NT2/D1 (cell line): ENCODE results near the gene TESPA1.
A peak's percentile ranks its signal among the peaks of the same experiment; 100 is the strongest.

Source experiments
- DNase-seq: peaks from one replicate; pipeline ENCODE4 v3.0.0-alpha.2; 2011; ENCODE audit warnings: low read depth, low spot score
- H3K27me3 ChIP-seq: 2 replicates; pipeline ENCODE4 v1.6.0; 2011; ENCODE audit warnings: mild to moderate bottlenecking; ENCODE audit not compliant: insufficient read length, insufficient read depth
- H3K36me3 ChIP-seq: 2 replicates; pipeline ENCODE4 v1.6.1; 2011; ENCODE audit warnings: mild to moderate bottlenecking, low read length, mixed read lengths; ENCODE audit not compliant: insufficient read depth, insufficient read length
- H3K4me1 ChIP-seq: 2 replicates; pipeline ENCODE4 v1.5.1; 2011; ENCODE audit not compliant: insufficient read depth, insufficient read length
- H3K4me3 ChIP-seq: 2 replicates; pipeline ENCODE4 v1.5.1; 2011; ENCODE audit warnings: low read depth; ENCODE audit not compliant: insufficient read length
- H3K9ac ChIP-seq: 2 replicates; pipeline ENCODE4 v1.6.0; 2011; ENCODE audit warnings: low read depth; ENCODE audit not compliant: insufficient read length
- H3K9me3 ChIP-seq: 2 replicates; pipeline ENCODE4 v1.5.1; 2011; ENCODE audit warnings: mild to moderate bottlenecking, low read length; ENCODE audit not compliant: insufficient read depth
- SUZ12 ChIP-seq: IDR thresholded peaks from 2 replicates; pipeline ENCODE4 v1.6.1; 2011; ENCODE audit not compliant: insufficient read length, insufficient read depth; ENCODE audit errors: extremely low read depth
- YY1 ChIP-seq: IDR thresholded peaks from 2 replicates; pipeline ENCODE4 v1.6.1; 2011; ENCODE audit not compliant: insufficient read length, insufficient read depth
- ZNF274 ChIP-seq: IDR thresholded peaks from 2 replicates; pipeline ENCODE4 v1.6.1; 2011; ENCODE audit warnings: mild to moderate bottlenecking, low read depth, low read length

The TESPA1 gene

DNA sequence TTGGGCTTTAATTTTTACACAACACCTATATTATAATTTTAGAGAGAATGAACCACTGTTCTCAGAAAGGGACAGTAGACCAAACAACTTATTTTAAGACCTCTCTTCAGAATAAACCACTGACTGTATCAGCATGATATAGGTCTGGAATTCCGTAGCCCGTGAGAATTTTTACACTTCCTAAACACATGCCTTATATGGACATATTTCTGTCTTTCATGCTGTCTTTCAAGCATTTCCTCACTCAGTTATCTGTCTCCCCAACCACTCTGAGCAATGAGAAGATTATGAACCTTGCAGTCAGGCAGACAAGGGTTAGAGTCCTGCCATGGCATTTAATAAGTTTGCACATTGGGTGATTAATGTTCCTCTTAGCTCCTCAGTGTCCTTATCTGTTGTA lies 17.8 kb upstream of the TESPA1 start:
- no peak overlapping the region for H3K4me3 ChIP-seq
- no peaks in the 10 kb centered on the region for H3K27me3 ChIP-seq
- no peak overlapping the region for H3K9ac ChIP-seq
- H3K9me3 ChIP-seq: peaks cover 3% of the 10 kb centered on the region; the same call in 1 of the 2 replicates
- TF ChIP-seq YY1 (no peak), ZNF274 (no peak), SUZ12 (no peak)
- DNase-seq: no peak
- H3K36me3 ChIP-seq: no peaks in the 10 kb centered on the region
- no peaks in the 10 kb centered on the region for H3K4me1 ChIP-seq

DNA sequence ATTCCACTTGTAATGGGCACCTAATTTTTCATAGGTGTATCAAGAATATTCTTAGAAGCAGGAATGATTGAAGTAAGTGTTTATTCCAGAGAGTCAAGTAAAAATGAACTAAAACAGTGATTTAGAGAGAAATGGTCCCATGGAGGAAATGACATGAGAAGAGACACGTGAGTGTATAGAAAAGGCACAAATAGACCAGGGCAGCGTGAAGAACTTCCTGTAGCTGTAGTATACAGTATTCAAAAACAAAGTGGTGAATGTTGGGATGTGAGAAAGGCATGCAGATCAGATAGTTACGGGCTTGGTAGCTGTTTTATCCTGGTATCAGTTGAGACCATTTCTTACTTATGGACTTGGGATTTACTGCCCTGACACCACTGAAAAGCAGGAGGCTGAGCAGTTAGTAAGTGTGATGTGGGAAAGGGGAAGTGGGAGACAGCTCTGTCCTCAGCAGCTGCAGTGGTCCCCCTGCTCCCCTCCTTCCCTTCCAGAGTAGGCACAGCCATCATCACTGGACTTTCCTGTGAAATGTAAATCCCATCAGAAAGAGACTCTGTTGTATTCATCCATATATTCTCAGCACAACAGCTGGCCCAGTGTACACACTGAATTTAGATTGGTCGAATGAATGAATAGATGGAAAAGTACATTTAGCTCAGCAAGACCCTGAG lies 16.8 kb upstream of the TESPA1 start:
- H3K4me3 ChIP-seq: no peak overlapping the region
- no peaks in the 10 kb centered on the region for H3K36me3 ChIP-seq
- H3K4me1 ChIP-seq: no peaks in the 10 kb centered on the region
- H3K27me3 ChIP-seq: no peaks in the 10 kb centered on the region
- TF ChIP-seq YY1 (no peak), SUZ12 (no peak), ZNF274 (no peak)
- peaks cover 3% of the 10 kb centered on the region; the same call in 1 of the 2 replicates for H3K9me3 ChIP-seq
- no peak for DNase-seq
- no peak overlapping the region for H3K9ac ChIP-seq

DNA sequence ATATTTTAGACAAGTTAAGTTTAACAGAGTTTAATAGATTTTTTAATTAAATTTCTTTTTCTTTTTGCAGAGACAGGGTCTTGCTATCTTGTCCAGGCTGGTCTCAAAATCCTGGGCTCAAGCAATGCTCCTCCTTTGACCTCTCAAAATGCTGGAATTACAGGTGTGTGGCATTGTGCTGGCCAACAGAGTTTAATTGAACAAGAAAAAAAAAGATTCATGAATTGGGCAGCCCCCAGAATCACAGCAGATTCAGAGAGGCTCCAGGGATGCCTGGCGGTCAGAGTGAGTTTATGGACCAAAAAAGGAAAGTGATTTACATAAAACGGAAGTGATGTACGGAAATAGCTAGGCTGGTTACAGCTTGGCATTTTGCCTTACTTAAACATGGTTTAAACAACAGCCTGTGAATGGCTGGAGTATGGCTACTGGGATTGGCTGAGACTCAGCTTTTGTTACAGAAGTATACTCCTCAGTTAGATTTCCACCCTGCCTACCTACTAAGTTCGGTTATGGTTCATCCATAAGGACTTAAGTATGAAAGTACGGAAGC lies 14.5 kb upstream of the TESPA1 start:
- DNase-seq: no peak
- H3K27me3 ChIP-seq: no peaks in the 10 kb centered on the region
- TF ChIP-seq YY1: no peak
- TF ChIP-seq SUZ12: no peak
- TF ChIP-seq ZNF274: no peak
- no peak overlapping the region for H3K4me3 ChIP-seq
- H3K9ac ChIP-seq: no peak overlapping the region
- H3K9me3 ChIP-seq: peaks cover 3% of the 10 kb centered on the region; the same call in 1 of the 2 replicates
- no peaks in the 10 kb centered on the region for H3K4me1 ChIP-seq
- no peaks in the 10 kb centered on the region for H3K36me3 ChIP-seq

DNA sequence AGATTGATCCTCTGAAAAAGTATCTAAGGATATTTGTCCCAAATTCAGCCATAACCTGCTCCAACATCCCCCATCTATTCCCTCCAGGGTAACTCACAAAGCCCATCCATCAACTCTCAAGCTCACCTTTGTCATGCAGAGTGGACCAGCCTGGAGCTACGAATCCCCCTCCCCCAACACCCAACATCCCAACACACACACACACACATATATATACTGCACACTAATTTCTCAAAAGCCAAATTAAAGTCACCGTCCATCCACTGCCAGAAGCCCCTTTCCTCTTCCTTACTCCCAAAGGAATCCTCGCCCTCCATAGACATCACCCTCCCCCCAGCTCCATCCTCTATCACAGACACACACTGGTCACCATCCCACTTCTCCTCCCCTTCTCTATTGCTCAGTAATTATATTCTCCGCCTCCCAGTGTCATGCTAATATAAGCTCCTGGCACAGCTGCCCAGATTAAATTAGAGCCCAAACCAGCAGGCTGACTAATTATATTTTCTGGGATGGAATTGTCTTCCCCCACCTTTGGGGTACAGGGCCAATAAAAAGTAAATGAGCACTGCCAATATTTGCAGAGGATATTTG lies 13.5 kb upstream of the TESPA1 start:
- DNase-seq: peak; percentile 64
- Histone ChIP-seq H3K4me3 (no peak overlapping the region), H3K4me1 (no peaks in the 10 kb centered on the region), H3K36me3 (no peaks in the 10 kb centered on the region), H3K27me3 (no peaks in the 10 kb centered on the region), H3K9ac (no peak overlapping the region), H3K9me3 (peaks cover 3% of the 10 kb centered on the region; the same call in 1 of the 2 replicates)
- TF ChIP-seq SUZ12: no peak
- TF ChIP-seq YY1: no peak
- TF ChIP-seq ZNF274: no peak

DNA sequence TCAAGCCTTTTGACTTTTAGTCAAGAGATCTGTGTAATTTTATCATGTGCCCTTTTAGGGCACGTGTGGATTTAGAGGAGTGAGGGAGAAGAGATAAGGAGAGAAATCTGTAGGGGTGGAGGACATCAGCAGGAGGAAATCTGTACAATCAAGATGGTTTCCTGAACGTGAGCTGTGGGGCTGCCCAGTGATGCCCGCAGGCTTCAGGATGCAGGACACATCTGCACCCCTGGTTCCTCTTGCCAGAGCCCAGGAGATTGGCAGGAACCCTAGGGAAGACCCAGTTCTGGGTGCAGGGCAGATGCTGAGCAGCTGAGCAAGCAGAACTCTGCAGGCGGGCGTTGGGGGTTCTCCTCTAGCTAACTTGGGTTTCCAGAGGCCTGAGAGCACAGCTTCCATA lies 11.6 kb upstream of the TESPA1 start:
- Histone ChIP-seq H3K4me1 (no peaks in the 10 kb centered on the region), H3K9me3 (peaks cover 3% of the 10 kb centered on the region; the same call in 1 of the 2 replicates), H3K27me3 (no peaks in the 10 kb centered on the region), H3K36me3 (no peaks in the 10 kb centered on the region), H3K4me3 (no peak overlapping the region), H3K9ac (no peak overlapping the region)
- no peak for DNase-seq
- TF ChIP-seq ZNF274 (no peak), YY1 (no peak), SUZ12 (no peak)

DNA sequence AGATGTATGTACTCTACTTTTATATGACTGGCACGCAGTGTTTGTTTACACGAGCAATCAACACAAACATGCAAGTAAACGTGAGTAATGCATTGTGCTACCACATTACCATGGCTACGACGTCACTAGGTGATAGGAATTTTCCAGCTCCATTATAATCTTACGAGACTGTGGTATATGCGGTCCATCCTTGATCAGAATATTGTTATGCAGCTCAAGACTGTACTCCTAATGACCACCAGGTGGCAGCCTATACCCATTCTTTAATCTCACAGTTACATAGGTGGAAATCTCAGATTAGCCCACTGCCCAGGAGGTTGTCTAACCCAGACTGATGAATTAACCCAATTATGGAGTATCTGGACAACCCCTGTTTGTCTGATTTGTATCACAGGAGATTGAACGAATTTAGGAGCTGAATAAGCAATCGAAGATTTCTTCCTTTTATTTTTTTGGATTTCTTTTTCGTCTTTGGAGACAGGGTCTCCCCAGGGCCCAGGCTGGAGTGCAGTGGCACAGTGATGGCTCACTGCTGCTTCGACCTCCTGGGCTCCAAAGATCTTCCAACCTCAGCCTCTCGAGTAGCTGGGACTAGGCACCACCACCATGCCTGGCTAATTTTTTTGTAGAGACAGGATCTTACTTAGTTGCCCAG lies 8.7 kb upstream of the TESPA1 start:
- Histone ChIP-seq H3K4me1 (no peaks in the 10 kb centered on the region), H3K36me3 (no peaks in the 10 kb centered on the region), H3K27me3 (no peaks in the 10 kb centered on the region), H3K4me3 (no peak overlapping the region), H3K9me3 (no peaks in the 10 kb centered on the region; the same call in 1 of the 2 replicates), H3K9ac (no peak overlapping the region)
- TF ChIP-seq ZNF274 (no peak), SUZ12 (no peak)
- DNase-seq: peak; percentile 68

DNA sequence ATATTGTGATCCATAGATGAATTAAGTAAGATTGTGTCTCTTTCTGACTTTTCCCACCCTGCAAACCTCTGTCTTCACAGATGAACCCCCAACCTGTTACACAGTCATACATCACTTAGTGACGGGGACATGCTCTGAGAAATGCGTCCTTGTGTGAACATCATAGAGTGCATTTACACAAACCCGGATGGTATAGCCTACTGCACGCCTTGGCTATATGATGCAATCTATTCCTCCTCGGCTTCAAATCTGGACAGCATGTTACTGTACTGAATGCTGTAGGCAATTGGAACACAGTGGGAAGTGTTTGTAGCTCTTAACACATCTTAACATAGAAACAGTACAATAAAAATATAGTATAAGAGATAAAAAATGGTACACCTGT lies 7.4 kb upstream of the TESPA1 start:
- DNase-seq: no peak
- Histone ChIP-seq H3K4me3 (no peak overlapping the region), H3K27me3 (no peaks in the 10 kb centered on the region), H3K9me3 (no peaks in the 10 kb centered on the region), H3K9ac (no peak overlapping the region), H3K4me1 (no peaks in the 10 kb centered on the region), H3K36me3 (no peaks in the 10 kb centered on the region)
- TF ChIP-seq ZNF274 (no peak), SUZ12 (no peak), YY1 (no peak)
